HG03066 (cell line): ENCODE data around the gene E2F2.

ENCODE experiments used
- ATAC-seq: cut with Tn5 transposase; IDR thresholded peaks from one replicate; pipeline ENCODE4 v1.9.1; 2021; ENCODE audit warnings: low read depth; ENCODE audit not compliant: unreplicated experiment

Gene E2F2

DNA sequence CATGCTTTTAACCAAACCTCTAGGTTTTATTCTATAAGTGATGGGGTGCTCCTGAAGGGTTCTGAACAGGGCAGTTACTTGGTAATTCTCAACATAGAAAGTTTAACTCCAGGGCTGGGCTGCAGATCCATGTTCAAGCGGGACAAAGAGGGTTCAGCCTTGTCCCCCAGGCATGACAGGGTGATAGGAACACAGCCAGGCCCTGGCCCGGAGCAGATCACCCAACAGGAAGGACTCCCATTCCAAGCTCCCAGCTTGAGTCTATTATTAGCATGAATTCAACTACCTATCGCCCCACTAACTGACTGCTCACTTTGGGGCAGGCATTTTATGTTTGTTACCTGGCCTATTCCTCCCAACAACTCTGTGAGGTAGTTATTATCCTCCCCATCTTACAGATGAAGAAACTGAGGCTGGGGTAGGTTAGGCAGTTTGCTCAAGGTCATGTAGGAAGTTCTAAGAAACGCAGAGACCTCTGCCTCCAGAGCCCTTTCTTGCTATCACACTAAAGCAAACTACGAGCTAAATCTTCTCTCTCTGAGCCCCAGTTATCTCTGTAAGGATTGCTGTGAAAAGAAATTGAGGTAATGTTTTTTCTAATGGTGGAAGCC is 61.6 kb downstream of the E2F2 start:
- no peak for ATAC-seq

GRCh38 chr1:23466423-23466989 is 64.5 kb downstream of the E2F2 start:
- ATAC-seq, result no peak

GRCh38 chr1:23463286-23463685 is 67.7 kb downstream of the E2F2 start:
- ATAC-seq, result no peak

- no peak for ATAC-seq
Measured at GRCh38 chr1:23462766-23463165, 68.3 kb downstream of the E2F2 start.

DNA sequence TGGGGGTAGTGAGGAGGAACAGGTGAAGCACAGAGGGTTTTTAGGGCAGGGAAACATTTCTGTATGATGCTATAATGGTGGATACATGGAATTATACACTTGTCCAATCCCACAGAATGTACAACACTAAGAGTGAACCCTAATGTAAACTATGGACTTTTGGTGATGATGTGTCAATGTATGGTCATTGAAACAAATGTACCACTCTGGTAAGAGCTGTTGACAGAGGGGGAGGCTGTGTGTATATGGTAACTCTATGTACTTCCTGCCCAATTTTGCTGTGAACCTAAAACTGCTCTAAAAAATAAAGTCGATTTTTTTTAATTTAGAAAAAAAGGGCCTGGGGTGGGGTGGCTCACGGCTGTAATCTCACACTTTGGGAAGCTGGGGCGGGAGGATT is 70.0 kb downstream of the E2F2 start:
- no peak for ATAC-seq

GRCh38 chr1:23460519-23460918 is 70.5 kb downstream of the E2F2 start:
- no peak for ATAC-seq

GRCh38 chr1:23459338-23459757 is 71.7 kb downstream of the E2F2 start:
- ATAC-seq, result no peak
